ENCODE measurements around the gene SMPD3. TPM values are rescaled to one million over a fixed set of nuclear protein-coding genes. Genes with fewer than 3 reads are reported as not detected.

SMPD3 gene
- total RNA-seq, 1 experiment from 2014 or later, result not detected

DNA sequence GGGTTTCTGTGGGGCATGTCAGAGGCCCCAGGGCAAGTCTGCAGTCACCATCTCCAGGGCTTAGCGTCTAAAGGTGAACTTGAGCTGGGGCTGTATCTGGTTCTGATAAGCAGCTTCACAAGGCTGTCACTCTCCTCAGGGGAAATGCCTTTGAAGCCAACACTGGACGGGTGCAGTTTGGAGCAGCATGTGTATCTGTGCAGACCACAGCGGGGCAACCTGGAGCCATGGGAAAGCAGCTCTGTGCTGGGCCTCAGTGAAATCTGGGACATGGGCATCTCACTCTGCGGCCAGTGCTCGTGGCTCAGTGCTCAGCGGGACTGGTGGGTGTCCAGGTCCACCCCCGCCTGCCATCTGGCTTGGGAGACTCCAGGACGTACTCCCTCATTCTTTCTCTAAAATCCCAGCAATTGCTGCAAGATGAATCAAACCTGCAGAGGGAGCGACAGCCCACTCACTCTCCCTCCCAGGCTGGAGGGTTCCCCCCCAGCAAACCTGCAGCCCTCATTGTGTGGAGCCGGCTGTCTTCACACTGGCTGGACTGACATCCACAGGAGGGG lies 74.0 kb downstream of the SMPD3 start:
- TF ChIP-seq, protein P1, sequence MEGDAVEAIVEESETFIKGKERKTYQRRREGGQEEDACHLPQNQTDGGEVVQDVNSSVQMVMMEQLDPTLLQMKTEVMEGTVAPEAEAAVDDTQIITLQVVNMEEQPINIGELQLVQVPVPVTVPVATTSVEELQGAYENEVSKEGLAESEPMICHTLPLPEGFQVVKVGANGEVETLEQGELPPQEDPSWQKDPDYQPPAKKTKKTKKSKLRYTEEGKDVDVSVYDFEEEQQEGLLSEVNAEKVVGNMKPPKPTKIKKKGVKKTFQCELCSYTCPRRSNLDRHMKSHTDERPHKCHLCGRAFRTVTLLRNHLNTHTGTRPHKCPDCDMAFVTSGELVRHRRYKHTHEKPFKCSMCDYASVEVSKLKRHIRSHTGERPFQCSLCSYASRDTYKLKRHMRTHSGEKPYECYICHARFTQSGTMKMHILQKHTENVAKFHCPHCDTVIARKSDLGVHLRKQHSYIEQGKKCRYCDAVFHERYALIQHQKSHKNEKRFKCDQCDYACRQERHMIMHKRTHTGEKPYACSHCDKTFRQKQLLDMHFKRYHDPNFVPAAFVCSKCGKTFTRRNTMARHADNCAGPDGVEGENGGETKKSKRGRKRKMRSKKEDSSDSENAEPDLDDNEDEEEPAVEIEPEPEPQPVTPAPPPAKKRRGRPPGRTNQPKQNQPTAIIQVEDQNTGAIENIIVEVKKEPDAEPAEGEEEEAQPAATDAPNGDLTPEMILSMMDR (IDR thresholded peaks at IDR 0.05; ENCODE audit: unreplicated experiment), result no peak
- BruUV-seq (replicated peaks), result no TSS peak
- H3K4me3 Mint-ChIP-seq (ENCODE audit: unreplicated experiment), result no peak overlapping the region
- H3K27me3 Mint-ChIP-seq (ENCODE audit: insufficient read depth, unreplicated experiment), result peaks cover 35% of the 10 kb centered on the region
- no peak overlapping the region for H3K27ac Mint-ChIP-seq (ENCODE audit: low read depth, unreplicated experiment)
- H3K36me3 Mint-ChIP-seq (ENCODE audit: insufficient read depth, unreplicated experiment), result no peaks in the 10 kb centered on the region
- intact Hi-C loops (cut with micrococcal nuclease), result no loop called here
- no peaks in the 10 kb centered on the region for H3K9me3 Mint-ChIP-seq (ENCODE audit: unreplicated experiment)
- no peaks in the 10 kb centered on the region for H3K4me1 Mint-ChIP-seq (ENCODE audit: insufficient read depth, unreplicated experiment)
- ChIA-PET CTCF (interaction anchor here (0.7 to 1.1 kb wide), 4 partner anchors 10 to 827 kb away, joined by 3 to 4 read pairs (median 3); no protein-coding TSS in a partner anchor), POLR2A (no interaction called here)
- DNase-seq (ENCODE audit: unreplicated experiment), result no peak

DNA sequence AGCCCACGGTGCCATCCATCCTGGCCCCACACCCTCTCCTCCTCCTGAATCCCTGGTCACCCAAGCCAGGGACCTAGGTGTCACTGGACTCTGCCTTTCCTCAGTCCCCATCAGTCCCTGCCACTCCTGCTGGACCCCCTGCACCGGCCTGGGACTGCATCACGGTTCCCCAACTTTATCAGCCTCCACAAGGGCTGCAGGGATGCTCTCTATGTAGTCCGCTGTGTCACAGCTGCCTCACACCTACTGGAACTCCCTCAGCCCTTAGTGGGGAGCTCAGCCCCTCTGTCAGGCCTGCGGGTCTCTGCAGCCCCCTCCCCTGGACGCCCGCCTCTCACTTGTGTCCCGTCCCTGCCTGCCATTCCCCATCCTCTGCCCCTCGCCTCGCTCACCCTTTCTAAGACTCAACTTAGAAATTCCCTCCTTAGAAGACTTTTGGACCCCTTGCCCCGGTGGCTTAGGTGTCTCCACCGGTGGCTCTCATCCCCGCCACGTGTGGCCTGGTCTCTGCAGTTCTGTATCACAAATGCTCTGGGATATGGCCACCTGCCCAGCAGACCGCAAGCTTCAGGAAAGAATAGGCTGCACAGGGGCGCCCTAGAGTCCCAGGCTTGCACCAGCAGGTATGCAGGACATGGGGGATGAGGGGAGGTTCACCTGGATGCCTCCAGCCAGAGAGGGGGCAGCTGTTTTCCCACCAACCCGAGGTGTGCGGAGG lies 74.6 kb downstream of the SMPD3 start:
- no TSS peak for BruUV-seq (replicated peaks)
- H3K4me3 Mint-ChIP-seq (ENCODE audit: unreplicated experiment), result no peak overlapping the region
- POLR2A ChIA-PET, result no interaction called here
- H3K27ac Mint-ChIP-seq (ENCODE audit: low read depth, unreplicated experiment), result no peak overlapping the region
- CTCF ChIA-PET, result interaction anchor here (0.6 to 1.0 kb wide), 3 partner anchors 23 to 130 kb away, joined by 3 to 4 read pairs (median 3); no protein-coding TSS in a partner anchor
- intact Hi-C loops (cut with micrococcal nuclease), result no loop called here
- DNase-seq (ENCODE audit: unreplicated experiment), result no peak
- TF ChIP-seq, protein P1 (IDR thresholded peaks at IDR 0.05; ENCODE audit: unreplicated experiment), result no peak
- no peaks in the 10 kb centered on the region for H3K9me3 Mint-ChIP-seq (ENCODE audit: unreplicated experiment)
- no peaks in the 10 kb centered on the region for H3K4me1 Mint-ChIP-seq (ENCODE audit: insufficient read depth, unreplicated experiment)
- H3K36me3 Mint-ChIP-seq (ENCODE audit: insufficient read depth, unreplicated experiment), result no peaks in the 10 kb centered on the region
- peaks cover 36% of the 10 kb centered on the region for H3K27me3 Mint-ChIP-seq (ENCODE audit: insufficient read depth, unreplicated experiment)

DNA sequence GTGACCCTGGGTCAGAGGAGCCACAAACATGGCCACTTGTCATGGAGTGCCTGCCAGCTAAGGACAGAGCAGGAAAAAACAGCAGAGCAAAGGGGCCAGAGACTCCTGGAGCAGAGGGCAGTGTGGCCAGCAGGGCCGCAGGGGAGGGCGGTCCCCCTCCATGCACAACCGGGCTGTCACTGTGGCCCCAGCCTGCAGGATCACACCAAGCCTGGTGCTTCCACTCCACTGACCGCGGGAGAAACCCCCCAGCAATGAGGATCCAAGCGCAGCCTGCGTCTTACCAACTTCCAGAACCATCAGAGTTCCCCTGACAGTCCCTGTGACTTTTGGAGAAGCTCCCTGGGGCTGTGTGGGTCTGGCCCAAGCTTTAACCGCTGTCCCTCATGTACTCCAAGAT lies 75.5 kb downstream of the SMPD3 start:
- BruUV-seq (replicated peaks), result no TSS peak
- intact Hi-C loops (cut with micrococcal nuclease), result no loop called here
- Mint-ChIP-seq H3K4me3 (ENCODE audit: unreplicated experiment) (no peak overlapping the region), H3K27ac (ENCODE audit: low read depth, unreplicated experiment) (no peak overlapping the region), H3K36me3 (ENCODE audit: insufficient read depth, unreplicated experiment) (no peaks in the 10 kb centered on the region), H3K27me3 (ENCODE audit: insufficient read depth, unreplicated experiment) (peaks cover 45% of the 10 kb centered on the region), H3K9me3 (ENCODE audit: unreplicated experiment) (no peaks in the 10 kb centered on the region), H3K4me1 (ENCODE audit: insufficient read depth, unreplicated experiment) (no peaks in the 10 kb centered on the region)
- DNase-seq (ENCODE audit: unreplicated experiment), result no peak
- POLR2A ChIA-PET, result interaction anchor here (0.7 kb wide), 1 partner anchor 94 kb away, joined by 3 read pairs; no protein-coding TSS in a partner anchor
- CTCF ChIA-PET, result interaction anchor here (0.7 kb wide), 1 partner anchor 20 kb away, joined by 5 read pairs; no protein-coding TSS in a partner anchor
- TF ChIP-seq, protein P1 (IDR thresholded peaks at IDR 0.05; ENCODE audit: unreplicated experiment), result no peak

DNA sequence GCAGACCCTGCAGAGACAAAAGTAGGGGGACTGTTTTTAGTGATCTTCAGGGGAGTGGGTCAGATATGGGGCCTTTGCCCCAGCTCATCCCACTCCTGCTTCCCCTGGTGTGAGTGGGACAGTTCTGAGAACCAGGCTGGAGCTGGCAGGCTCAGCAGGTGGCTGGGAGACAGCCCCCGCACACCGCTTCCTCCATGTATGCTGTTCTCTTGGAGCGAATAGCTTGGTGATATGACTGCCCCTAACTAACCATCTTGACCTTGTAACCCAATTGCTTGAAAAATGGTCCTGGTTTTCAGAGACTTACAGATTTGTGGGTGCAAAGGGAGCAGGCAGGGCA lies 76.0 kb downstream of the SMPD3 start:
- CTCF ChIA-PET, result interaction anchor here (0.7 to 0.8 kb wide), 2 partner anchors 21 to 268 kb away, joined by 3 to 5 read pairs; no protein-coding TSS in a partner anchor
- intact Hi-C loops (cut with micrococcal nuclease), result no loop called here
- Mint-ChIP-seq H3K36me3 (ENCODE audit: insufficient read depth, unreplicated experiment) (no peaks in the 10 kb centered on the region), H3K4me1 (ENCODE audit: insufficient read depth, unreplicated experiment) (no peaks in the 10 kb centered on the region), H3K27ac (ENCODE audit: low read depth, unreplicated experiment) (no peak overlapping the region), H3K9me3 (ENCODE audit: unreplicated experiment) (no peaks in the 10 kb centered on the region), H3K27me3 (ENCODE audit: insufficient read depth, unreplicated experiment) (peaks cover 50% of the 10 kb centered on the region), H3K4me3 (ENCODE audit: unreplicated experiment) (no peak overlapping the region)
- TF ChIP-seq, protein P1 (IDR thresholded peaks at IDR 0.05; ENCODE audit: unreplicated experiment), result no peak
- no peak for DNase-seq (ENCODE audit: unreplicated experiment)
- POLR2A ChIA-PET, result interaction anchor here (0.7 kb wide), 1 partner anchor 95 kb away, joined by 3 read pairs; no protein-coding TSS in a partner anchor
- no TSS peak for BruUV-seq (replicated peaks)

Measured in MCF 10A (cell line).